ENCODE data around the gene CD9.
A peak's percentile ranks its signal among the peaks of the same experiment; 100 is the strongest.

CD9 gene

DNA sequence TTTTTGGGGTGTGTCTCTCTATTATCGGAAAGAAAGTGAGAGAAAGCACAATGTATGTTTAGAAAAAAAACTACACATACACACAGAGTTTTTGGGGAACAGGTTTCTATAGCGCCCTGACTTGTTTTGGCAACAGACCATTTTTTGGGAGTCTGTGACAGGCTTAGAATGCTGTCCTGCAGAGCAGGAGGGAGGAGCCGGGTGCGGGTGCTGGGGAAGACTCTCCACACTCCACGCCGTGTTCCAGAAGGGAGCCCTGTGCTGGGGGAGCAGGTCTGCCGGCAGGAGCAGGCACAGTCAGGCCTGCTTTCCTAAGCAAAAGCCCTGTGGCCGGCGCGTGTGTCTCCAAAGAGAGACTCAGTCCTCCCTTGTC is 26.5 kb downstream of the CD9 start:
- TF ChIP-seq, protein P1, sequence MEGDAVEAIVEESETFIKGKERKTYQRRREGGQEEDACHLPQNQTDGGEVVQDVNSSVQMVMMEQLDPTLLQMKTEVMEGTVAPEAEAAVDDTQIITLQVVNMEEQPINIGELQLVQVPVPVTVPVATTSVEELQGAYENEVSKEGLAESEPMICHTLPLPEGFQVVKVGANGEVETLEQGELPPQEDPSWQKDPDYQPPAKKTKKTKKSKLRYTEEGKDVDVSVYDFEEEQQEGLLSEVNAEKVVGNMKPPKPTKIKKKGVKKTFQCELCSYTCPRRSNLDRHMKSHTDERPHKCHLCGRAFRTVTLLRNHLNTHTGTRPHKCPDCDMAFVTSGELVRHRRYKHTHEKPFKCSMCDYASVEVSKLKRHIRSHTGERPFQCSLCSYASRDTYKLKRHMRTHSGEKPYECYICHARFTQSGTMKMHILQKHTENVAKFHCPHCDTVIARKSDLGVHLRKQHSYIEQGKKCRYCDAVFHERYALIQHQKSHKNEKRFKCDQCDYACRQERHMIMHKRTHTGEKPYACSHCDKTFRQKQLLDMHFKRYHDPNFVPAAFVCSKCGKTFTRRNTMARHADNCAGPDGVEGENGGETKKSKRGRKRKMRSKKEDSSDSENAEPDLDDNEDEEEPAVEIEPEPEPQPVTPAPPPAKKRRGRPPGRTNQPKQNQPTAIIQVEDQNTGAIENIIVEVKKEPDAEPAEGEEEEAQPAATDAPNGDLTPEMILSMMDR (IDR thresholded peaks at IDR 0.05; ENCODE audit: borderline replicate concordance, control extremely low read depth, extremely low read depth, insufficient read depth, missing control alignments), result no peak
- in situ Hi-C loops (cut with MboI; ENCODE audit: low sequenced_read_pairs, unreplicated experiment), result no loop called here
- no peak for DNase-seq (ENCODE audit: low spot score)

GRCh38 chr12:6228535-6229223 is 28.5 kb downstream of the CD9 start:
- DNase-seq (ENCODE audit: low spot score), result no peak
- TF ChIP-seq, protein P1 (IDR thresholded peaks at IDR 0.05; ENCODE audit: borderline replicate concordance, control extremely low read depth, extremely low read depth, insufficient read depth, missing control alignments), result no peak
- in situ Hi-C loops (cut with MboI; ENCODE audit: low sequenced_read_pairs, unreplicated experiment), result no loop called here

- TF ChIP-seq, protein P1 (IDR thresholded peaks at IDR 0.05; ENCODE audit: borderline replicate concordance, control extremely low read depth, extremely low read depth, insufficient read depth, missing control alignments), result no peak
- in situ Hi-C loops (cut with MboI; ENCODE audit: low sequenced_read_pairs, unreplicated experiment), result no loop called here
- no peak for DNase-seq (ENCODE audit: low spot score)
These were observed 29.3 kb downstream of the CD9 start for GRCh38 chr12:6229224-6230218.

DNA sequence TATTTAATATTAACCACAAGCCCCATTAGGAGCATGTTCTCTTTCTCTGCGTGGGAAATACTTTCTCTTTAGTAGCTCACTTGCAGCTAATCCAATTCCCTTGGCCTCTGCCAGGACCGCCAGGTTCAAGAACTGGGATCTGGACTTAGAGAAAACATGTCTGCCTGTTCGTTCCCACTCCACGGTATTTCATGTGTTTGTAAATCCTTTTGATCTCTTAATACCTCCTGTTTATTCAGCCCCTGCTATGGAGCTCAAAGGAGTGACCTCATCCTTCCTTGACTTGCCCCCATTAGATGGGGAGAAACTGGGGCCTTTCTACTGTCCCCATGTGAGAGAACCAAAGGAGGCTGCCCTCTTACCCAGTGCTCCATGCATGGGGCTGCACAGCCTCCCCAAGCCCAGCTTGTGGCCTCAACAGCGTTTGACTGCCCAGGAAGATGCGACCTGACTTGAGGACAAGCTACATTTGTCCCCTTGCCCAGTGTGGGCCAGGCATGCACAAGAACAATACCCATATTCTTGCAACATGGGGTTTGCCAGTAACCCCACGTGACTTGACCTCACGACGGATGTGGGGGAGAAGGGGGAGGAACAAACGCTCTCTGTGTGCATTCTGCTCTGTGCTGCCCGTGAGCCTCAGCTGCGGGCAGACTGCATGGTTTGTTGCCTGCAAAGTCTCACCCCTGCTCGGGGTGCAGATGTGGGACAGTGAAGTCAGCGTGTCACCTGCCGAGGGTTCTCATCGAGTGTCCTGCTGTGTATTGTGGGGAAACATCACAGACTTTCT is 30.3 kb downstream of the CD9 start:
- in situ Hi-C loops (cut with MboI; ENCODE audit: low sequenced_read_pairs, unreplicated experiment), result no loop called here
- peak; percentile 69 for DNase-seq (ENCODE audit: low spot score)
- TF ChIP-seq, protein P1 (IDR thresholded peaks at IDR 0.05; ENCODE audit: borderline replicate concordance, control extremely low read depth, extremely low read depth, insufficient read depth, missing control alignments), result no peak

- TF ChIP-seq, protein P1 (IDR thresholded peaks at IDR 0.05; ENCODE audit: borderline replicate concordance, control extremely low read depth, extremely low read depth, insufficient read depth, missing control alignments), result no peak
- no peak for DNase-seq (ENCODE audit: low spot score)
- in situ Hi-C loops (cut with MboI; ENCODE audit: low sequenced_read_pairs, unreplicated experiment), result no loop called here
These were observed 31.4 kb downstream of the CD9 start for GRCh38 chr12:6231359-6232268.
